ENCODE data around the gene QKI.

DNA sequence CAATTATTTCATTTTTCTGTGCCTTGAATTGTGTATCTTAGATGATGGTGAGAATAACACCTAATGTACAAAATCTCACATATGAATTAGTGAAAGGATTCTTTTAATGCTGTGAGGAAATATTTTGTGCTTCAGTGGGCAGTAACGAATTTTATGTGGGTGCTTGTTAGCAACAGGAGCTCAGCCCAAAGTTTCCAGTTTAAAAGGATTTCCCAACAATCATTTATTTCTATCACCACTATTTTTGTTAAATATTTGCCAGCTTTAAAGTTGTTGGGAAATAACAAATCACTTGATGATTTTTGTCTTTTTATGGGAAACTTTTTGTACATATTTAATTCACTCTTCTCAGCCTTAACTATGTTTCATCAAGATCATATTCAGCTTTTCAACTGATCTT lies 111.8 kb downstream of the QKI start:
- TF ChIP-seq EZH2 (IDR thresholded peaks at IDR 0.05; ENCODE audit: insufficient read depth, low read length) = no peak
- TF ChIP-seq, protein P1, sequence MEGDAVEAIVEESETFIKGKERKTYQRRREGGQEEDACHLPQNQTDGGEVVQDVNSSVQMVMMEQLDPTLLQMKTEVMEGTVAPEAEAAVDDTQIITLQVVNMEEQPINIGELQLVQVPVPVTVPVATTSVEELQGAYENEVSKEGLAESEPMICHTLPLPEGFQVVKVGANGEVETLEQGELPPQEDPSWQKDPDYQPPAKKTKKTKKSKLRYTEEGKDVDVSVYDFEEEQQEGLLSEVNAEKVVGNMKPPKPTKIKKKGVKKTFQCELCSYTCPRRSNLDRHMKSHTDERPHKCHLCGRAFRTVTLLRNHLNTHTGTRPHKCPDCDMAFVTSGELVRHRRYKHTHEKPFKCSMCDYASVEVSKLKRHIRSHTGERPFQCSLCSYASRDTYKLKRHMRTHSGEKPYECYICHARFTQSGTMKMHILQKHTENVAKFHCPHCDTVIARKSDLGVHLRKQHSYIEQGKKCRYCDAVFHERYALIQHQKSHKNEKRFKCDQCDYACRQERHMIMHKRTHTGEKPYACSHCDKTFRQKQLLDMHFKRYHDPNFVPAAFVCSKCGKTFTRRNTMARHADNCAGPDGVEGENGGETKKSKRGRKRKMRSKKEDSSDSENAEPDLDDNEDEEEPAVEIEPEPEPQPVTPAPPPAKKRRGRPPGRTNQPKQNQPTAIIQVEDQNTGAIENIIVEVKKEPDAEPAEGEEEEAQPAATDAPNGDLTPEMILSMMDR (IDR thresholded peaks at IDR 0.05; ENCODE audit: insufficient read depth, low read depth, low read length) = no peak
